H1 (cell line): ENCODE data around the gene GALE. TPM values are rescaled to one million over a fixed set of nuclear protein-coding genes. Genes with fewer than 3 reads are reported as not detected.

Source experiments
- CTCF ChIP-seq, 3 experiments: IDR thresholded peaks; 1 replicate in 2 of 3; 2 replicates in 1 of 3; pipeline versions ENCODE4 v1.5.1 to v1.6.1; 2011; ENCODE audit warnings: low read length in 3 of 3, mild to moderate bottlenecking in 3 of 3, inconsistent platforms in 2 of 3, low read depth in 1 of 3, moderate library complexity in 1 of 3; ENCODE audit not compliant: insufficient read depth in 1 of 3; ENCODE audit errors: control extremely low read depth in 1 of 3
- SIRT6 ChIP-seq: IDR thresholded peaks from one replicate; pipeline ENCODE4 v1.7.1; 2012; ENCODE audit warnings: low read length, inconsistent platforms
- polyA plus RNA-seq, 7 experiments: library from polyadenylated mRNA; depleted of rRNA in 3 of 7; stranded (reverse) in 5 of 7; unstranded in 2 of 7; fragments of >200 nt in 5 of 7; fragments of 200-250 nt in 2 of 7; gene quantifications; 1 replicate in 5 of 7; 2 replicates in 1 of 7; 4 replicates in 1 of 7; pipeline versions ENCODE4 v1.2.1 to v1.2.3, GENCODE V29; 2011 to 2013; ENCODE audit warnings: missing spikeins in 2 of 7, mixed read lengths in 2 of 7
- total RNA-seq: library from RNA; stranded (reverse); fragmentation: NEBNext Ultra II Directional; extraction: Animal tissue kit (Norgen Biotek cat#: 25700); gene quantifications from 2 replicates; pipeline ENCODE4 v1.2.1, GENCODE V29; 2021

Gene GALE
- total and polyA plus RNA-seq, 2 of the 8 experiments (the other 6 are each of a cell fraction or from before 2014, with no cell fraction given), result 26.0 to 33.9 TPM

- TF ChIP-seq CTCF (IDR thresholded peaks at IDR 0.05; ENCODE audit: control extremely low read depth in 1 of 3, insufficient read depth in 1 of 3, low read depth in 1 of 3, low read length in 3 of 3) (peak in 2 of 3 experiments; percentile 52 to 54; a peak in 3 of 4 replicates), SIRT6 (no peak)
These were observed 1.9 kb downstream of the GALE start (continued) for GRCh38 chr1:23798662-23799142.
